PC-9 (cell line): ENCODE measurements around the gene SAG.

Source experiments
- CTCF ChIP-seq: fragments of 200-600 bp; sonication (generic); conservative IDR thresholded peaks from 2 replicates; pipeline ENCODE4 v1.6.1; 2017; ENCODE audit warnings: mixed run types, antibody characterized with exemption, mild to moderate bottlenecking, moderate library complexity
- EZH2 ChIP-seq: fragments of 200-600 bp; sonication (generic); IDR thresholded peaks from 2 replicates; pipeline ENCODE4 v1.8.0; 2017; ENCODE audit warnings: antibody characterized with exemption, low read depth

GRCh38 chr2:233395687-233396086, 88.1 kb downstream of the SAG start:
- TF ChIP-seq CTCF, result no peak
- no peak for TF ChIP-seq EZH2
